HG03280 (cell line): ENCODE results near the gene HOXA3.

Experiments
- ATAC-seq: cut with Tn5 transposase; IDR thresholded peaks from one replicate; pipeline ENCODE4 v1.9.1; 2021; ENCODE audit warnings: mild to moderate bottlenecking, moderate library complexity; ENCODE audit not compliant: unreplicated experiment

Gene HOXA3

GRCh38 chr7:27189997-27190748 is 37.8 kb upstream of the HOXA3 start:
- no peak for ATAC-seq

GRCh38 chr7:27189295-27189996 is 37.1 kb upstream of the HOXA3 start:
- no peak for ATAC-seq

GRCh38 chr7:27188386-27189294 is 36.3 kb upstream of the HOXA3 start:
- no peak for ATAC-seq

- ATAC-seq: no peak
Observed at GRCh38 chr7:27187475-27188385, 35.3 kb upstream of the HOXA3 start.

GRCh38 chr7:27186668-27187474 is 34.5 kb upstream of the HOXA3 start:
- no peak for ATAC-seq

- ATAC-seq: no peak
Observed at GRCh38 chr7:27185854-27186667, 33.7 kb upstream of the HOXA3 start.

GRCh38 chr7:27185013-27185853 is 32.9 kb upstream of the HOXA3 start, which contains the start of gene HOXA11:
TSS of gene HOXA11 (minus strand) at chr7:27185232. CDS start at chr7:27185144, 88 bp downstream.
- no peak for ATAC-seq

- no peak for ATAC-seq
Observed at GRCh38 chr7:27184337-27185012, 32.1 kb upstream of the HOXA3 start.

GRCh38 chr7:27183682-27184336 is 31.4 kb upstream of the HOXA3 start:
- ATAC-seq: no peak

- ATAC-seq: no peak
Observed at GRCh38 chr7:27182861-27183681, 30.7 kb upstream of the HOXA3 start.

GRCh38 chr7:27182285-27182841 is 30.0 kb upstream of the HOXA3 start:
- ATAC-seq: no peak

- ATAC-seq: no peak
Observed at GRCh38 chr7:27181795-27182275, 29.5 kb upstream of the HOXA3 start.

- no peak for ATAC-seq
Observed at GRCh38 chr7:27180431-27181420, 28.3 kb upstream of the HOXA3 start.
